SK-N-MC (cell line): ENCODE data around the gene LDLRAD1.
"Not testable (repeated sequence)": the region's sequence is repeated elsewhere in the genome, so short reads cannot be mapped to it uniquely, and the experiment has no call there.

Experiments
- DNase-seq: peaks from one replicate; pipeline ENCODE4 v3.0.0-alpha.2; 2011; ENCODE audit warnings: low read depth, low spot score
- H3K27ac ChIP-seq: fragments of 200-600 bp; sonication (generic); 2 replicates; pipeline ENCODE4 v1.5.1; 2016; ENCODE audit warnings: mixed run types
- H3K36me3 ChIP-seq: fragments of 200-600 bp; sonication (generic); 2 replicates; pipeline ENCODE4 v1.6.1; 2017; ENCODE audit warnings: antibody characterized with exemption, low read length, mixed read lengths; ENCODE audit not compliant: insufficient read depth
- H3K4me3 ChIP-seq: fragments of 200-600 bp; sonication (generic); 2 replicates; pipeline ENCODE4 v1.5.1; 2016
- H3K9ac ChIP-seq: fragments of 200-600 bp; sonication (generic); 2 replicates; pipeline ENCODE4 v1.8.0; 2017; ENCODE audit warnings: mixed run types, mixed read lengths; ENCODE audit not compliant: insufficient read length
- H3K9me3 ChIP-seq: fragments of 200-600 bp; sonication (generic); 2 replicates; pipeline ENCODE4 v1.6.1; 2017; ENCODE audit warnings: low read depth, mild to moderate bottlenecking, antibody characterized with exemption, low read length, moderate library complexity, mixed read lengths
- EZH2 ChIP-seq: fragments of 200-600 bp; sonication (generic); IDR thresholded peaks from one replicate; pipeline ENCODE4 v1.6.1; 2017; ENCODE audit warnings: antibody characterized with exemption
- FOXP2 ChIP-seq: optimal IDR thresholded peaks from 2 replicates; pipeline ENCODE3; 2011; ENCODE audit warnings: mild to moderate bottlenecking, moderate library complexity; ENCODE audit not compliant: insufficient read depth; ENCODE audit errors: extremely low read length, control extremely low read depth
- POLR2AphosphoS5 ChIP-seq: IDR thresholded peaks from 2 replicates; pipeline ENCODE4 v1.6.1; 2012; ENCODE audit warnings: mild to moderate bottlenecking, low read depth, low read length, borderline replicate concordance

Gene LDLRAD1

DNA sequence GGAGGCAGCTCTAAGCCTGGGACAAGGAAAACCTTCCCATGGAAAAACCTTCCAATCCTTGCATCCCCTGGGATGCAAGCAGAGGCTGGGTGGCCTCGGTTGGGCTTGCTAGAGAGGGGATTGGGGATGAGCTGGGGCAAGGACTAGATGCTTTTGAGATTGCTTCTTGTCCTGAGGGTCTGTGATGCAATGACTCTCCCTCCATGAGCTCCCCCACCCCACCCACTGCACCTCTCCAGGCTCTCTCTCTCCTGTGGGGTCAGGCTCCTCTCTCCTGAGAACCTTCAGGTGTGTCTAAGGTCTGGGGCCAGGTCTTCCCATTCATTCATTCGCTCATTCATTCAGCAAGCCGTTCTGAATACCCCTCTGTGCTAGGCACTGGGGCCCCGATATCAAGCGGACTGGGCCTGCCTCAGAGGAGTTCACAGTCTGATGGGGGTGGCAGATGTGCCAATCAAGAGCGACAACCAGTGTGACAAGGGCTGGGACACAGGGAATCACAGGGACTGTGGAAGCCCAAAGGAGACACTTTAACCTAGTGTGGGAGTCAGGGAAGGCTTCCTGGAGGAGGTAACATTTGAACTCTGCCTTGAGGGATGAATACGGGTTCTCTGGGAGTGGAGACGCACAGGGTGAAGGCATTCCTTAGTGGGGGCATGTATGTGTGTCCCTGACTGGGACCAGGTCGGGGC is 6.5 kb downstream of the LDLRAD1 start:
- Histone ChIP-seq H3K9ac (no peak overlapping the region), H3K27ac (no peak overlapping the region), H3K9me3 (no peaks in the 10 kb centered on the region), H3K36me3 (no peaks in the 10 kb centered on the region), H3K4me3 (no peak overlapping the region)
- DNase-seq: no peak
- TF ChIP-seq EZH2 (no peak), FOXP2 (no peak), POLR2AphosphoS5 (no peak)

DNA sequence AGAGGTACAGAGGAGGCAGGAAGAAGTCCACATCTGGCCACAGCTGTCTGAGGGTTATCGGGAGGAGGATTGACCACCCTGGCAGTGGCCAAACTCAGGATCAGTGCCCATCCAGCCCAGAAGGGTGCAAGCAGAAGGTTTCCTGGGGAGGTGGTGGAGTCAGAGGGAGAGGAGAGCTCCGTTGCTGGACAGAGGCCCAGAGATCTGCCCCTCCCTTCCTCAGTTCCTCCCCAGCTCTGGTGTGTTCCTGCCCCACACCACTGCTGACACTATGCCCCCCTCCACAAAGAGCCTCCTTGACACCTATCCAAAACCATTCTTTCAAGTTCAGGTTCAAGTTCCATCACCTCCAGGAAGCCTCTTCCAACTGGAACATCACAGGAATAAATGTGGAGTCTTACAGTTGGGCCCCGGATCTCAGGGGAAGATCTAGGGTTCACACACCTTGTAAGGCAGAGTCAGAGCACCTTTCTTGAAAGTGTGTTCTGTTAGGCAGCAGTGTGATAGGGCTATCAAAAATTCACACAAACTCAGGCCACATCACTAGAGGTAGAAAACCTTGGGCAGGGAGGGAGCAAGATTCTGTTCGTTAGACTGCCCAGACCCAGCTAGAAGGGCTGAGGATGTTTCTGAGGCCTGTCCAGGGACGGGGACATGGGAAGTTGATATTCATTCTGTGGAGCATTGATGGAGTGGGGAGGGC is 7.4 kb downstream of the LDLRAD1 start:
- no peak overlapping the region for H3K9ac ChIP-seq
- H3K4me3 ChIP-seq: no peak overlapping the region
- DNase-seq: no peak
- H3K36me3 ChIP-seq: no peaks in the 10 kb centered on the region
- H3K27ac ChIP-seq: no peak overlapping the region
- TF ChIP-seq POLR2AphosphoS5: no peak
- no peaks in the 10 kb centered on the region for H3K9me3 ChIP-seq

DNA sequence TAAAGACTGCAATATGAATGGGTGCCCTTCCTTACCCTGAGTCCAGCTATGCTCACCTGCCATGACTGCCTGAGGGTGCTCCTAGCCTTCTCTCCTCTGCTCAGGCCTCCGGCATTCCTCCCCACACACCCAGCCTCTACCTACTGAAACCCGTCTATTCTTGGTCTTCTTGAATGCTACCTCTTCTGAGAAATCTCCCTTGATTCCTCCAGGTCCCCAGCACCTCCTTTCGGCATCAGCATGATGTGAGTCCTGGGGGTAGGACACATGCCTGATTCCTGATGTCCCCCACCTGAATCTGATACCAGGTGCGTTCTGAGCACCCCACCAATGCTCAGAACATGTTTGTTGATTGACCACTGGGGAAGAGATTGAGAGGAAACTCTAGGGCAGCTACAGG is 8.6 kb downstream of the LDLRAD1 start:
- no peak overlapping the region for H3K4me3 ChIP-seq
- no peak overlapping the region for H3K9ac ChIP-seq
- TF ChIP-seq EZH2 (no peak), POLR2AphosphoS5 (no peak), FOXP2 (no peak)
- no peak for DNase-seq
- H3K27ac ChIP-seq: no peak overlapping the region
- H3K36me3 ChIP-seq: no peaks in the 10 kb centered on the region
- no peaks in the 10 kb centered on the region for H3K9me3 ChIP-seq

DNA sequence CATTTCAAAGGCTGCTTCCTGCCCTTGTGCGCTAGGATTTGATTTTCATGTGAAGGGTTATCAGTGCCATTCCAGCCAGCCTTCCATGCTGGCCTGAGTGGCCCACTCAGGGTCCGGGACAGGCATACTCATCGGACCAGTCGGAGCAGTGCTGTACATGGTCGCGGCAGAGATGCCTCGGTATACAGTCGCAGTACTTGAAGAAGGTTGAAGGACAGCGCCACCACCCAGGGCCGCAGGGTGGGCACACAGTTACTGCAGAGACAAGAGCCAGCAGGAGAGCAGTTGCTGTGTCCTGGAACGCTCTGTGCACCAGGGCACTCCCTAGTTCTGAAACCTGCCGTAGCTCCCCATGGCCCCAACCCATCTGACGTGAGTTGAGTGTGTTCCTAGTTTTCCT is 9.1 kb downstream of the LDLRAD1 start:
- TF ChIP-seq POLR2AphosphoS5 (no peak), EZH2 (no peak), FOXP2 (no peak)
- H3K9me3 ChIP-seq: no peaks in the 10 kb centered on the region
- no peaks in the 10 kb centered on the region for H3K36me3 ChIP-seq
- no peak overlapping the region for H3K27ac ChIP-seq
- no peak overlapping the region for H3K9ac ChIP-seq
- no peak for DNase-seq
- H3K4me3 ChIP-seq: no peak overlapping the region

DNA sequence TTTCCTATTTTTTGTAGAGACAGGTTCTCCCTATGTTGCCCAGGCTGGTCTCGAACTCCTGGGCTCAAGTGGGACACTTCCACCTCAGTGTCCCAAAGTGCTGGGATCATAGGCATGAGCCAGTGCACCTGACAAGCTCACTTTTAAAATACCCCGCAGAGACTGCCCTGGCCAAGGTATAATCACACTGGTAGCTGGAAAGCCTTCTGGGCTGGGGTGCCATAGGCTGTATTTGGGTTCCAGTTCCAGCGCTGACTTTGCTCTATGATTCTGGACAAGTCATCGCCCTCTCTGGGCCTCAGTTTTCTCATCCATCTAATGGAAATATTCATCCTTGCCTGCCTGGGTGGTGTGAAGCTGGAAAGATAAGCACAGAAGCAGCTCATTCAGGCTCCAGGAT is 10.4 kb downstream of the LDLRAD1 start:
- no peaks in the 10 kb centered on the region for H3K36me3 ChIP-seq
- H3K9me3 ChIP-seq: no peaks in the 10 kb centered on the region
- H3K4me3 ChIP-seq: no peak overlapping the region
- TF ChIP-seq EZH2 (no peak), FOXP2 (no peak), POLR2AphosphoS5 (no peak)
- no peak for DNase-seq
- H3K9ac ChIP-seq: no peak overlapping the region
- no peak overlapping the region for H3K27ac ChIP-seq

DNA sequence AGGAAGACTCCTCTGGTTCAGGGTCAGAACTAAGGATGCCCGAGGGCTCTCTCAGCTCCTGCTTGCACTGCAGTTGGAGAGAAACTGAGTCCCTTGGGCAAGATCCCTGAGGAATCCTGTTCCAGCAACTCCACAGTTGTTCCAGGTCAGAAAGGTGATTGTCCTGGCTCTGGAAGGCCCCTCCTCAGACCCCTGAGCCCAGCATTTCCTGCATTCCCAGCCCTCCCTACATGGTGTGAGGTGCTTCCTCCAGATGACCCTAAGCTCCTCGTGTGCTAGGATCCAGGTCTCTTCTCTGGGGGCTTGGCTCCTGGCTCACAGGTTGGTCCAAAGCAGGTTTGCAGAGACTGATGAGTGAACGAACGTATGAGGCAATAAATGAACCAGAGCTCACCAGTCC is 11.5 kb downstream of the LDLRAD1 start:
- H3K9ac ChIP-seq: no peak overlapping the region
- no peak overlapping the region for H3K27ac ChIP-seq
- TF ChIP-seq POLR2AphosphoS5 (no peak), FOXP2 (no peak), EZH2 (no peak)
- no peak overlapping the region for H3K4me3 ChIP-seq
- no peak for DNase-seq
- no peaks in the 10 kb centered on the region for H3K36me3 ChIP-seq
- H3K9me3 ChIP-seq: no peaks in the 10 kb centered on the region

DNA sequence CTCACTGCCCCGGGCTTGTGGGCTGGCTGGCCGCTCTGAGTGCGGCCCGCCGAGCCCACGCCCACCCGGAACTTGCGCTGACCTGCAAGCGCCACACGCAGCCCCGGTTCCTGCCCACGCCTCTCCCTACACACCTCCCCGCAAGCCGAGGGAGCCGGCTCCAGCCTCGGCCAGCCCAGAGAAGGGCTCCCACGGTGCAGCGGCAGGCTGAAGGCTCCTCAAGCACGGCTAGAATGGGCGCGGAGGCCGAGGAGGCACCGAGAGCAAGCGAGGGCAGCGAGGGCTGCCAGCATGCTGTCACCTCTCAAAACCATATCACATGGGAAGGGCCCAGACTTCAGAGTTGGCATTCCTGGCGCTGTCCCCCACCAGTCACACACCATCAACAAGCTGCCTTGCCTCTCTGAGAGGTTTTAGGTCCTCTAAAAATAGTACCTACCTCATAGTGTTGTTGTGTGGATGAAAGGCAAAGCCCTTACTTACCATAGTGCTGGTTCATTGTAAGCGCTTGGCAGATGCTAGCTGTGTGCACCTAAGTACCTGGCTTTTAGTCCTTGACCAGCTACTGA is 13.4 kb downstream of the LDLRAD1 start:
- no peak for TF ChIP-seq EZH2
- H3K9ac ChIP-seq: no peak overlapping the region
- H3K9me3 ChIP-seq: no peaks in the 10 kb centered on the region
- H3K27ac ChIP-seq: no peak overlapping the region
- DNase-seq: no peak
- H3K36me3 ChIP-seq: no peaks in the 10 kb centered on the region
- H3K4me3 ChIP-seq: no peak overlapping the region

DNA sequence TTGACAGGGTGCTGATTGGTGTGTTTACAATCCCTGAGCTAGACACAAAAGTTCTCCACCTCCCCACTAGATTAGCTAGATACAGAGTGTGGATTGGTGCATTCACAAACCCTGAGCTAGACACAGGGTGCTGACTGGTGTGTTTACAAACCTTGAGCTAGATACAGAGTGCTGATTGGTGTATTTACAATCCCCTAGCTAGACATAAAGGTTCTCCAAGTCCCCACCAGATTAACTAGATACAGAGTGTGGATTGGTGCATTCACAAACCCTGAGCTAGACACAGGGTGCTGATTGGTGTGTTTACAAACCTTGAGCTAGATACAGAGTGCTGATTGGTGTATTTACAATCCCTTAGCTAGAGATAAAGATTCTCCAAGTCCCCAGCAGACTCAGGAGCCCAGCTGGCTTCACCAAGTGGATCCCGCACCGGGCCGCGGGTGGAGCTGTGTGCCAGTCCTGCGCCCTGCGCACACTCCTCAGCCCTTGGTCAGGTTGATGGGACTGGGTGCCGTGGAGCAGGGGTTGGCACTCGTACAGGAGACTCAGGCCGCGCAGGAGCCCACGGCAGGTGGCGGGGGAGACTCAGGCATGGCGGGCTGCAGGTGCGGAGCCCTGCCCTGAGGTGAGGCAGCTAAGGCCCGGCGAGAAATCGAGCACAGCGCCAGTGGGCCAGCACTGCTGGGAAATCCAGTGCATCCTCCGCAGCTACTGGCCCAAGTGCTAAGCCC is 14.1 kb downstream of the LDLRAD1 start:
- not testable (repeated sequence) for H3K9ac ChIP-seq, DNase-seq, H3K36me3 ChIP-seq

More for the DNA sequence above, 14.1 kb downstream of the LDLRAD1 start:
- not testable (repeated sequence) for H3K27ac ChIP-seq, H3K4me3 ChIP-seq, H3K9me3 ChIP-seq
